ENCODE measurements around the gene DPEP2. TPM values are rescaled to one million over a fixed set of nuclear protein-coding genes. Genes with fewer than 3 reads are reported as not detected.
A peak's percentile ranks its signal among the peaks of the same experiment; 100 is the strongest.

The DPEP2 gene
- total and polyA plus RNA-seq, 2 of the 13 experiments (the other 11 are each of a cell fraction or from before 2014, with no cell fraction given) = 0.18 TPM; not detected in 1

DNA sequence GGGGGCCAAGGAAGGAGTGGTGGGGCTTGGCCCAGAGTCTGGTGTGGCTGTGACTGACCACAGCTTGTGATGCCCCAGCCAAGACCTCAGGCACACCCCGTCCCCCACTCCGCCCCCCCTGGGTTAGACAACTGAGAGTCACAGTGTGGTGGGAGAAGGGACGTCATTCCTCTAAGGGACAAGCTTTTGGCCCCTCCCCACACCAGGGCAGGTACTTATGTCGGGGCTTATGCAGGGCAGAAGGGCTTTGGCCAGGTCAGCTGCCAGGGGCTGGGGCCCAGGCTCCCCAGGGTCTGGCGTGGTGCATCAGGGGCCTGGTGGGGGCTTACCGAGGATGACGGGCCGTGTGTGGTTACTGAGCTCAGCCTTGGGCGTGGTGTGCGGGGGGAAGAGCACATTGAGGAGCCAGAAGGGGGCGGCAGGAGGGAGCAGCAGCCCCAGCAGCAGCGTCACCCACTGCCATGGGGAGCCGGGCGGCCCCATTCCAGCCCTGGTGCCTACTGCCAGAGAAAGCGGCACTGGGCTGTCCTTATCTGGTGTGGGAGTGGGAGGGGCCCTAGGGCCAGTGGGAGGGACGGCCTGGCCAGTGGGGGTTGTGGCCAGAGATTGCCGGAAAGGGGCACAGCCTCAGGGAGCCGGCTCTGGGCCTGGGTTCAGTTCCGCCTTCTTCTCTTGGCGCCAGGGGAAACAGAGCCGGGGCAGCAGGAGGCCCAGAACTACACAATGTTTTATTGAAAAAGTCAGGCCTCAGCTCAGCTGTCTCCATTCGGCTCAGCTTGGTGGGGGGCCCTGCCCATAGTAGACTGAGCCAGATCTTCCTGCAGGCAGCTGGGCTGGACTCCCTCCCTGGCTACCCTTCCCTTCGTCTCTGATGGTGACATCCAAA, 55.4 kb downstream of the DPEP2 start, which contains the start of gene LCAT (continued):
- no peak; the same call in 1 of the 2 replicates for TF ChIP-seq ZNF138 (CRISPR knock-in tag; IDR thresholded peaks at IDR 0.05; ENCODE audit: low read depth)
- TF ChIP-seq ZNF280D (CRISPR knock-in tag; IDR thresholded peaks at IDR 0.05) = no peak
- TF ChIP-seq MTF2 (CRISPR knock-in tag; IDR thresholded peaks at IDR 0.05; ENCODE audit: borderline replicate concordance) = no peak
- peak; percentile 48; the same call in 1 of the 2 replicates for TF ChIP-seq HES4 (CRISPR knock-in tag; IDR thresholded peaks at IDR 0.05; ENCODE audit: borderline replicate concordance)
- TF ChIP-seq ZNF160 (CRISPR knock-in tag; IDR thresholded peaks at IDR 0.05) = no peak
- TF ChIP-seq KDM2A (CRISPR knock-in tag; IDR thresholded peaks at IDR 0.05; ENCODE audit: borderline replicate concordance, low read depth) = peak; percentile 89
- TF ChIP-seq SAFB2 (CRISPR knock-in tag; IDR thresholded peaks at IDR 0.05; ENCODE audit: borderline replicate concordance, low read depth) = peak; percentile 33; the same call in 1 of the 2 replicates
- peak; percentile 76; the same call in 1 of the 2 replicates for TF ChIP-seq ZNF451 (CRISPR knock-in tag; IDR thresholded peaks at IDR 0.05)
- TF ChIP-seq NR2C2 (CRISPR knock-in tag; IDR thresholded peaks at IDR 0.05; ENCODE audit: borderline replicate concordance) = no peak
- no peak for TF ChIP-seq CREM (IDR thresholded peaks at IDR 0.05)
- TF ChIP-seq CREM (CRISPR knock-in tag; IDR thresholded peaks at IDR 0.05) = no peak
- TF ChIP-seq ADNP (CRISPR knock-in tag; IDR thresholded peaks at IDR 0.05) = no peak
- 0 out of 2 replicates have a peak, but pooled peaks have one; percentile 65 for TF ChIP-seq ARID2 (CRISPR knock-in tag; IDR thresholded peaks at IDR 0.05; ENCODE audit: borderline replicate concordance)
- TF ChIP-seq PHF5A (CRISPR knock-in tag; IDR thresholded peaks at IDR 0.05; ENCODE audit: low read depth, unreplicated experiment) = no peak
- TF ChIP-seq MLLT10 (CRISPR knock-in tag; IDR thresholded peaks at IDR 0.05) = no peak
- no peak for TF ChIP-seq CENPX (CRISPR knock-in tag; IDR thresholded peaks at IDR 0.05)
- TF ChIP-seq PRPF4 (IDR thresholded peaks at IDR 0.05; ENCODE audit: low read depth, low read length, poor library complexity, severe bottlenecking) = no peak
- no peak for TF ChIP-seq IKZF1 (IDR thresholded peaks at IDR 0.05)
- peak; percentile 24; the same call in 1 of the 2 replicates for TF ChIP-seq TBX2 (CRISPR knock-in tag; IDR thresholded peaks at IDR 0.05; ENCODE audit: borderline replicate concordance)
- peak; percentile 81 for TF ChIP-seq RBM22 (optimal IDR thresholded peaks at IDR 0.05; ENCODE audit: low read length)
- TF ChIP-seq POLR2AphosphoS5 (IDR thresholded peaks at IDR 0.05; ENCODE audit: low read depth, low read length) = peak; percentile 92
- TF ChIP-seq NCOA5 (CRISPR knock-in tag; IDR thresholded peaks at IDR 0.05) = no peak
- no peak for TF ChIP-seq ZNF264 (CRISPR knock-in tag; IDR thresholded peaks at IDR 0.05)
- TF ChIP-seq RFX3 (CRISPR knock-in tag; IDR thresholded peaks at IDR 0.05) = no peak
- TF ChIP-seq ZNF414 (CRISPR knock-in tag; IDR thresholded peaks at IDR 0.05) = no peak
- TF ChIP-seq RARA (CRISPR knock-in tag; IDR thresholded peaks at IDR 0.05) = no peak
- no peak for TF ChIP-seq ZNF530 (CRISPR knock-in tag; IDR thresholded peaks at IDR 0.05; ENCODE audit: low read depth)
- peak; percentile 50 for TF ChIP-seq MAZ (IDR thresholded peaks at IDR 0.05; ENCODE audit: borderline replicate concordance, low read depth, low read length)
- TF ChIP-seq MAZ (CRISPR knock-in tag; IDR thresholded peaks at IDR 0.05; ENCODE audit: low read depth) = peak; percentile 88

All from HepG2 (cell line).